Kidney (tissue), 14 donors: Measurements from ENCODE around the gene FGFR2. TPM values are rescaled to one million over a fixed set of nuclear protein-coding genes. Genes with fewer than 3 reads are reported as not detected.

Experiments used
- DNase-seq, 5 donors: peaks; one replicate each; pipeline ENCODE4 v3.0.0-alpha.2; 2013 to 2020
- FAIRE-seq: peaks from 2 replicates; lab custom pipeline; 2012; peaks lifted over from hg19 to GRCh38; lab: Jason Lieb, UNC
- H3K27ac ChIP-seq, 2 donors: one replicate each; pipeline ENCODE4 v1.7.0; 2013; ENCODE audit warnings: low read depth in 2 of 2, low read length in 2 of 2, inconsistent platforms in 1 of 2
- H3K27me3 ChIP-seq: one replicate; pipeline ENCODE4 v1.7.1; 2013; ENCODE audit warnings: low read length, inconsistent platforms; ENCODE audit not compliant: control insufficient read depth, insufficient read depth
- H3K36me3 ChIP-seq, 3 donors: one replicate each; pipeline versions ENCODE4 v1.7.0 to v1.7.1; 2013; ENCODE audit warnings: low read length in 3 of 3, control low read depth in 1 of 3, inconsistent platforms in 1 of 3; ENCODE audit not compliant: insufficient read depth in 3 of 3, control insufficient read depth in 2 of 3
- H3K4me1 ChIP-seq, 3 donors: one replicate each; pipeline versions ENCODE4 v1.7.0 to v1.7.1; 2013; ENCODE audit warnings: low read length in 3 of 3, inconsistent platforms in 1 of 3, low read depth in 1 of 3; ENCODE audit not compliant: control insufficient read depth in 2 of 3, insufficient read depth in 2 of 3
- H3K4me3 ChIP-seq, 3 donors: one replicate each; pipeline versions ENCODE4 v1.7.0 to v1.8.1; 2013; ENCODE audit warnings: low read length in 3 of 3, control low read depth in 1 of 3, inconsistent platforms in 1 of 3
- H3K9ac ChIP-seq, 3 donors: one replicate each; pipeline versions ENCODE4 v1.7.0 to v1.7.1; 2013; ENCODE audit warnings: low read length in 3 of 3, control low read depth in 1 of 3, inconsistent platforms in 1 of 3
- H3K9me3 ChIP-seq, 3 donors: one replicate each; pipeline versions ENCODE4 v1.7.0 to v1.7.1; 2013; ENCODE audit warnings: low read length in 3 of 3, control low read depth in 1 of 3, inconsistent platforms in 1 of 3; ENCODE audit not compliant: control insufficient read depth in 2 of 3, insufficient read depth in 1 of 3
- CTCF ChIP-seq: IDR thresholded peaks from 3 replicates; pipeline ENCODE4 v1.5.1; 2012; ENCODE audit warnings: mild to moderate bottlenecking, moderate library complexity, borderline replicate concordance; ENCODE audit not compliant: insufficient read depth; ENCODE audit errors: extremely low read depth
- intact Hi-C: fragments of 100-400 bp; cut with DNase I; formaldehyde crosslinking; loops from one replicate; pipeline ENCODE4 v1.11.1; 2022
- polyA plus RNA-seq: library from polyadenylated mRNA; stranded (reverse); fragments of 350-450 nt; fragmentation: Illumina TruSeq; extraction: RNeasy Lipid Tissue Mini Kit (QIAGEN cat#74804); gene quantifications from one replicate; pipeline ENCODE4 v1.2.3, GENCODE V29; 2014; ENCODE audit warnings: low read depth, low replicate concordance; ENCODE audit not compliant: insufficient read depth
- total RNA-seq: library from RNA; stranded (reverse); fragmentation: NEBNext Ultra II Directional; extraction: Animal tissue kit (Norgen Biotek cat#: 25700); gene quantifications from one replicate; pipeline ENCODE4 v1.2.1, GENCODE V29; 2021
- donor health status: control.
- donor health status: control.
- donor health status: control.
- donor health status: control.
- donor health status: control.
- donor health status: DM: yes; HTN: yes; CAD: no.
- donor health status: Normal renal cell carcinoma (clear cell type).

Gene FGFR2
- total and polyA plus RNA-seq, 2 donors from 2014 or later, result 20.2 to 59.4 TPM

DNA sequence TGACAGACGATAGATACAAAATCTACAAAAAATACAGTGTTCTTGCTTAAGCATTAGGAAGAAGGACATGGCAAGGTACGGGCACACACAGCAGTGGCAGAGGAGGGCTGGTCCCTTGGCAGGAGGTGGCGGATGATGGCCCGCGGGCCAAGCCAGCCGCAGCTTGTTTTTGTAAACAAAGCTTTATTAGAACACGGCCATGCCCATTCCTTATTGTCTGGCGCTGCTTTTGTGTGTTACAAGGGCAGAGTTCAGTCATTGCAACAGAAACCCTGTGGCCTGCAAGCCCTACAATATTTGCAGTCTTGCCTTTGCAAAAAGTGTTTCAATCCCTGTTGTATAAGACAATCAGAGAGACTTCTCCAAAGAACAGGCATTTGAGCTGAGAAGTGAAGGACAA, 30.7 kb downstream of the FGFR2 start:
- no peak overlapping the region for H3K27ac ChIP-seq
- H3K4me3 ChIP-seq, result no peak overlapping the region
- TF ChIP-seq CTCF, result no peak
- no peaks in the 10 kb centered on the region for H3K27me3 ChIP-seq
- intact Hi-C loops, result no loop called here
- FAIRE-seq, result no peak
- H3K9ac ChIP-seq, result no peak overlapping the region
- H3K36me3 ChIP-seq, result peaks cover 0 to 4% (median 0%) of the 10 kb centered on the region in 3 donors
- H3K4me1 ChIP-seq, result no peaks in the 10 kb centered on the region
- no peaks in the 10 kb centered on the region for H3K9me3 ChIP-seq
- DNase-seq, result no peak

GRCh38 chr10:121566755-121567154, 31.5 kb downstream of the FGFR2 start:
- DNase-seq (no peak), FAIRE-seq (no peak)
- H3K36me3 ChIP-seq, result peaks cover 0 to 5% (median 0%) of the 10 kb centered on the region in 3 donors
- H3K27me3 ChIP-seq, result no peaks in the 10 kb centered on the region
- TF ChIP-seq CTCF, result no peak
- no peaks in the 10 kb centered on the region for H3K4me1 ChIP-seq
- intact Hi-C loops, result no loop called here
- H3K27ac ChIP-seq, result no peak overlapping the region
- no peaks in the 10 kb centered on the region for H3K9me3 ChIP-seq
- H3K4me3 ChIP-seq, result no peak overlapping the region
- no peak overlapping the region for H3K9ac ChIP-seq

DNA sequence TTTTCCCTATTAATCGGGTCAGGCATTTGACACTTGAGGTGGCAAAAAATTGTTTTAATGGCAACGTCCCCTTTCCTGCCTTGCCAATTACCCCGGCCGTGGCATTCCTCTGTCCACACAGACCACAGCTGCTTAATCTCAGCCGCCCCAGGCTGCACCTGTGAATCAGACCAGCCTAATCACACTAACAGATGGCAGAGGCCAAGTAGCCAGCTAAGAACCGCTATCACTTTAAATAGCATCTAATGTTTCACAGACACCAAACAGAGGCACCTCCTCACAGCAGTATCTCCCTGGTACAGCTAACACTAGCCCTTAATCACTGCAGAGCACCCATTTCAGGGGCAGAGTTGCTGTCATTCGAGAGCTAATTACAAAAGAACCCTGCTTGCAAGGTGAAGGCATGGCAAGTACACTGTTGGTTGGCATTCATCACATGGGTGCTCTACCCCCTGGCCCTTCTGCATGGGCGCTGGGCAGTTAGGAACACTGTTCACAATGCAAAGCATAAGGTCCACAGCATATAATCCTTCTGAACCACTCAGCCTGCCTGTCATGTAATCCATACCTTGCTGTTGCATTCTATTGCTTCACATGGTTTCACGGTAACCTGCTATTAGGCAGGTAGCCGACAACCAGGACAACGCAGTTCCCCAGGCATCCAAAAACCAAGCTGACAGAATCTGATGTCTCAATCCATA, 38.8 kb downstream of the FGFR2 start:
- TF ChIP-seq CTCF, result no peak
- FAIRE-seq, result no peak
- Histone ChIP-seq H3K27ac (no peak overlapping the region), H3K4me3 (no peak overlapping the region), H3K9me3 (no peaks in the 10 kb centered on the region), H3K4me1 (peaks cover 0 to 9% (median 7%) of the 10 kb centered on the region in 3 donors), H3K36me3 (peaks cover 0 to 5% (median 0%) of the 10 kb centered on the region in 3 donors), H3K27me3 (no peaks in the 10 kb centered on the region), H3K9ac (no peak overlapping the region)
- intact Hi-C loops, result no loop called here
- DNase-seq, result peak in 3 of 5 donors; percentile 60 to 73 (median 67)
